ENCODE results near the gene NDST1.

DNA sequence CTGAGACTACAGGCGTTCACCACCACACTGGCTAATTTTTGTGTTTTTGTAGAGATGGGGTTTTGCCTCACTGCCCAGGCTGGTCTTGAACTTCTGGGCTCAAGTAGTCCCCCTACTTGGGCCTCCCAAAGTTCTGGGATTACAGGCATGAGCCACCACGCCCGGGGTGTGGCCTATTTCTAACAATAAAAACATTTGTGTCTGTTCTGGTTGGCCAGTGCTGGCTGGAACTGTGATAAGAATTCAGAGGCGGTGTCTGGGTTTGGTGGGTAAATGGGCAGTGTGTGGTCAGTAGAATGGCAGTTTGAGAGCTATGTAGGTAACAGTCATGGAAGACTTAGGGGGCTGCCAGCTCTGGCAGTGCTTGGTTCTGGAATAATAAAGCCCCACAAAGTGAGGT, 85.7 kb downstream of the NDST1 start:
- TF ChIP-seq, protein P1, sequence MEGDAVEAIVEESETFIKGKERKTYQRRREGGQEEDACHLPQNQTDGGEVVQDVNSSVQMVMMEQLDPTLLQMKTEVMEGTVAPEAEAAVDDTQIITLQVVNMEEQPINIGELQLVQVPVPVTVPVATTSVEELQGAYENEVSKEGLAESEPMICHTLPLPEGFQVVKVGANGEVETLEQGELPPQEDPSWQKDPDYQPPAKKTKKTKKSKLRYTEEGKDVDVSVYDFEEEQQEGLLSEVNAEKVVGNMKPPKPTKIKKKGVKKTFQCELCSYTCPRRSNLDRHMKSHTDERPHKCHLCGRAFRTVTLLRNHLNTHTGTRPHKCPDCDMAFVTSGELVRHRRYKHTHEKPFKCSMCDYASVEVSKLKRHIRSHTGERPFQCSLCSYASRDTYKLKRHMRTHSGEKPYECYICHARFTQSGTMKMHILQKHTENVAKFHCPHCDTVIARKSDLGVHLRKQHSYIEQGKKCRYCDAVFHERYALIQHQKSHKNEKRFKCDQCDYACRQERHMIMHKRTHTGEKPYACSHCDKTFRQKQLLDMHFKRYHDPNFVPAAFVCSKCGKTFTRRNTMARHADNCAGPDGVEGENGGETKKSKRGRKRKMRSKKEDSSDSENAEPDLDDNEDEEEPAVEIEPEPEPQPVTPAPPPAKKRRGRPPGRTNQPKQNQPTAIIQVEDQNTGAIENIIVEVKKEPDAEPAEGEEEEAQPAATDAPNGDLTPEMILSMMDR (conservative IDR thresholded peaks at IDR 0.05; ENCODE audit: low read depth, low read length) = no peak
- TF ChIP-seq EZH2 (IDR thresholded peaks at IDR 0.05; ENCODE audit: low read length, unreplicated experiment) = no peak
- no peak for TF ChIP-seq EZH2phosphoT487 (IDR thresholded peaks at IDR 0.05; ENCODE audit: borderline replicate concordance, low read length)
